Ishikawa (cell line): ENCODE data around the gene FFAR3.

Experiments used
- CEBPB ChIP-seq: IDR thresholded peaks from 2 replicates; pipeline ENCODE4 v1.6.1; 2012
- CREB1 ChIP-seq: IDR thresholded peaks from 2 replicates; pipeline ENCODE4 v1.6.1; 2012; ENCODE audit warnings: low read depth
- EGR1 ChIP-seq: IDR thresholded peaks from 2 replicates; pipeline ENCODE4 v1.6.1; 2012
- EP300 ChIP-seq: IDR thresholded peaks from 2 replicates; pipeline ENCODE4 v1.6.1; 2012; ENCODE audit warnings: borderline replicate concordance
- FOXM1 ChIP-seq: IDR thresholded peaks from 2 replicates; pipeline ENCODE4 v1.6.1; 2012; ENCODE audit warnings: low read depth, borderline replicate concordance
- NFIC ChIP-seq: IDR thresholded peaks from 2 replicates; pipeline ENCODE4 v1.6.1; 2012
- RAD21 ChIP-seq: IDR thresholded peaks from 2 replicates; pipeline ENCODE4 v1.6.1; 2012; ENCODE audit warnings: low read depth
- TAF1 ChIP-seq: IDR thresholded peaks from 2 replicates; pipeline ENCODE4 v1.6.1; 2012; ENCODE audit warnings: low read depth, mild to moderate bottlenecking
- TCF12 ChIP-seq: IDR thresholded peaks from 2 replicates; pipeline ENCODE4 v1.6.1; 2012; ENCODE audit warnings: low read depth
- TEAD4 ChIP-seq: IDR thresholded peaks from 2 replicates; pipeline ENCODE4 v1.6.1; 2012
- YY1 ChIP-seq: IDR thresholded peaks from 2 replicates; pipeline ENCODE4 v1.6.1; 2012; ENCODE audit warnings: low read depth
- ZBTB7A ChIP-seq: IDR thresholded peaks from 2 replicates; pipeline ENCODE4 v1.6.1; 2012; ENCODE audit warnings: low read depth
- TF ChIP-seq, protein P1 (sequence below): IDR thresholded peaks from 2 replicates; pipeline ENCODE4 v1.6.1; 2012
- TF ChIP-seq, protein P2 (sequence below): IDR thresholded peaks from 2 replicates; pipeline ENCODE4 v1.6.1; 2012
- TF ChIP-seq, protein P3 (sequence below): IDR thresholded peaks from 2 replicates; pipeline ENCODE4 v1.6.1; 2012; ENCODE audit warnings: low read depth, mild to moderate bottlenecking

Gene FFAR3

DNA sequence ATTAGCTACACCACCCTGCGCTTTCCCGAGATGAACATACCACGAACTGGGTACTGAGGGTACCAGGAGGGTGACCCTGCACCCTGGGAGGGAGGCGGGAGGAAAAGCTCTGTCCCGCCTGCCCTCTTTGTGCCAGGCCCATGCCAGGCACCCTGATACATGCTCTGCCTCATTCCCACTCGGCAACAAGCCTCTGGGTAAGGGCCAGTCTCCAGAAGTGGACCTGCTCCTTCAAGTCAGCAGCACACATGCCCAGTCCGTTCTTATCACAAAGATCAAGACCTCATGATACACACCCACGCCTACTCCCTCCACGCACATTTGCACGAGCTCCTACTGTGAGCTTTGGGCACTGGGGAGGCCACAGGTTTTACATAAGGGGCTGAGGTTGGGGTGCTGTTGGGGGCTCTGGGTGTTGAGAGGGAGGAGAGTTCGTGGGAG lies 12.6 kb upstream of the FFAR3 start:
- no peak for TF ChIP-seq EGR1
- no peak for TF ChIP-seq CEBPB
- TF ChIP-seq, protein P1, sequence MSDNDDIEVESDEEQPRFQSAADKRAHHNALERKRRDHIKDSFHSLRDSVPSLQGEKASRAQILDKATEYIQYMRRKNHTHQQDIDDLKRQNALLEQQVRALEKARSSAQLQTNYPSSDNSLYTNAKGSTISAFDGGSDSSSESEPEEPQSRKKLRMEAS, result no peak
- TF ChIP-seq, protein P2, sequence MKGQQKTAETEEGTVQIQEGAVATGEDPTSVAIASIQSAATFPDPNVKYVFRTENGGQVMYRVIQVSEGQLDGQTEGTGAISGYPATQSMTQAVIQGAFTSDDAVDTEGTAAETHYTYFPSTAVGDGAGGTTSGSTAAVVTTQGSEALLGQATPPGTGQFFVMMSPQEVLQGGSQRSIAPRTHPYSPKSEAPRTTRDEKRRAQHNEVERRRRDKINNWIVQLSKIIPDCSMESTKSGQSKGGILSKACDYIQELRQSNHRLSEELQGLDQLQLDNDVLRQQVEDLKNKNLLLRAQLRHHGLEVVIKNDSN, result no peak
- no peak for TF ChIP-seq RAD21
- TF ChIP-seq, protein P3, sequence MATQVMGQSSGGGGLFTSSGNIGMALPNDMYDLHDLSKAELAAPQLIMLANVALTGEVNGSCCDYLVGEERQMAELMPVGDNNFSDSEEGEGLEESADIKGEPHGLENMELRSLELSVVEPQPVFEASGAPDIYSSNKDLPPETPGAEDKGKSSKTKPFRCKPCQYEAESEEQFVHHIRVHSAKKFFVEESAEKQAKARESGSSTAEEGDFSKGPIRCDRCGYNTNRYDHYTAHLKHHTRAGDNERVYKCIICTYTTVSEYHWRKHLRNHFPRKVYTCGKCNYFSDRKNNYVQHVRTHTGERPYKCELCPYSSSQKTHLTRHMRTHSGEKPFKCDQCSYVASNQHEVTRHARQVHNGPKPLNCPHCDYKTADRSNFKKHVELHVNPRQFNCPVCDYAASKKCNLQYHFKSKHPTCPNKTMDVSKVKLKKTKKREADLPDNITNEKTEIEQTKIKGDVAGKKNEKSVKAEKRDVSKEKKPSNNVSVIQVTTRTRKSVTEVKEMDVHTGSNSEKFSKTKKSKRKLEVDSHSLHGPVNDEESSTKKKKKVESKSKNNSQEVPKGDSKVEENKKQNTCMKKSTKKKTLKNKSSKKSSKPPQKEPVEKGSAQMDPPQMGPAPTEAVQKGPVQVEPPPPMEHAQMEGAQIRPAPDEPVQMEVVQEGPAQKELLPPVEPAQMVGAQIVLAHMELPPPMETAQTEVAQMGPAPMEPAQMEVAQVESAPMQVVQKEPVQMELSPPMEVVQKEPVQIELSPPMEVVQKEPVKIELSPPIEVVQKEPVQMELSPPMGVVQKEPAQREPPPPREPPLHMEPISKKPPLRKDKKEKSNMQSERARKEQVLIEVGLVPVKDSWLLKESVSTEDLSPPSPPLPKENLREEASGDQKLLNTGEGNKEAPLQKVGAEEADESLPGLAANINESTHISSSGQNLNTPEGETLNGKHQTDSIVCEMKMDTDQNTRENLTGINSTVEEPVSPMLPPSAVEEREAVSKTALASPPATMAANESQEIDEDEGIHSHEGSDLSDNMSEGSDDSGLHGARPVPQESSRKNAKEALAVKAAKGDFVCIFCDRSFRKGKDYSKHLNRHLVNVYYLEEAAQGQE, result no peak
- no peak for TF ChIP-seq CREB1
- TF ChIP-seq TEAD4, result no peak
- no peak for TF ChIP-seq YY1
- TF ChIP-seq EP300, result no peak
- no peak for TF ChIP-seq TCF12
- no peak for TF ChIP-seq NFIC
- no peak for TF ChIP-seq TAF1
- TF ChIP-seq ZBTB7A, result no peak
- TF ChIP-seq FOXM1, result no peak

DNA sequence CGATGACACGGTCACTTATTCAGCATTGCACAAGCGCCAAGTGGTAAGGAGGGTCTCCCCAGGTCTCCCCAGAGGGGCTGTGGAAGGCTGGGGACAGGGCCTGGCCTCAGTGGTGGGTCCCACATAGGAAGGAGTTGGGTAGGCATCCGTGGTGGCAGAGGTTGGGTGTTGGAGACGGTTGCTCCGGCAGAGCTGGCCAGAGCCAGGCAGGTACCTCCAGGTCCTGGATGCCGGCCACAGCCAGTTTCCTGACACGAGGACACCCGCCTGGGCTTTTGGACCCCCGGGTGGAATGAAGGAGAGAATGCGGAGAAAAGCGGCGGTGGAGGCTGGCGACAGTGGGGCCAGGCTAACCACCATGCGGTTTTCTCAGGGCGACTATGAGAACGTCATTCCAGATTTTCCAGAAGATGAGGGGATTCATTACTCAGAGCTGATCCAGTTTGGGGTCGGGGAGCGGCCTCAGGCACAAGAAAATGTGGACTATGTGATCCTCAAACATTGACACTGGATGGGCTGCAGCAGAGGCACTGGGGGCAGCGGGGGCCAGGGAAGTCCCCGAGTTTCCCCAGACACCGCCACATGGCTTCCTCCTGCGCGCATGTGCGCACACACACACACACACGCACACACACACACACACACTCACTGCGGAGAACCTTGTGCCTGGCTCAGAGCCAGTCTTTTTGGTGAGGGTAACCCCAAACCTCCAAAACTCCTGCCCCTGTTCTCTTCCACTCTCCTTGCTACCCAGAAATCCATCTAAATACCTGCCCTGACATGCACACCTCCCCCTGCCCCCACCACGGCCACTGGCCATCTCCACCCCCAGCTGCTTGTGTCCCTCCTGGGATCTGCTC lies 11.8 kb upstream of the FFAR3 start:
- TF ChIP-seq TAF1, result no peak
- TF ChIP-seq TCF12, result no peak
- TF ChIP-seq CREB1, result no peak
- TF ChIP-seq, protein P3, result no peak
- no peak for TF ChIP-seq NFIC
- TF ChIP-seq RAD21, result no peak
- TF ChIP-seq CEBPB, result no peak
- TF ChIP-seq EP300, result no peak
- TF ChIP-seq FOXM1, result no peak
- TF ChIP-seq, protein P2, result no peak
- no peak for TF ChIP-seq ZBTB7A
- TF ChIP-seq YY1, result no peak
- TF ChIP-seq EGR1, result no peak
- TF ChIP-seq, protein P1, result no peak
- TF ChIP-seq TEAD4, result no peak

DNA sequence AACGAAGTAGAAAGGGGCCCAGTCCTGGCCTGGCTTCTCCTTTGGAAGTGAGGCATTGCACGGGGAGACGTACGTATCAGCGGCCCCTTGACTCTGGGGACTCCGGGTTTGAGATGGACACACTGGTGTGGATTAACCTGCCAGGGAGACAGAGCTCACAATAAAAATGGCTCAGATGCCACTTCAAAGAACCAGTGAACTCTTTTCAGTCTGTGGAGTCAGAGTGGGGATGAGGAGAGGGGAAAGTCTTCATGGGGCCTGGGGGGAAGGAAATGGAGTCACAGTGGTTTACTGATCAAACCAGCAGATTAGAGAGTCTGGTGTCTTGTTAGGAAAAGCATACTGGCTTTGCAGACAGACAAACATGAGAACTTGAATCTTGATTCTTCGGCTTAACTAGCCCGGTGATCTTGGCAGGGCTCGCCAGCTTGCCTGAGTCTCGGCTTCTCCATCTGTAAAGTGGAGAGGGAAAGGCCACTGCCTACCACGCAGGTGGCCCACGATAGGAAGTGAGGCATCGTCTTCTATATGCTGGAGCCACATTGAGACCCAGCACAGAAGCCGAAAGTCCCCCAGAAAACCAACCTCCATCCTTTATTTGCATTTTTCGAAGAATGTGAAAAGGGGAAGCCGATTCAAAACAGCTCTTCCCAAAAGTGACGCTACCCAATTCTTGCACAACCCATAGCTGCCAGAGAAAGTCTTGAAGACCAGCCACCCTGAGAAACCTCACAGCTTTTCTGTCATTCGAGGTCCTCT lies 10.9 kb upstream of the FFAR3 start, which contains the start of gene FFAR1:
TSS of gene FFAR1 (plus strand) at position 732 of the 759 bp plus-strand sequence. CDS start 3,650 bp downstream, outside the sequence.
- no peak for TF ChIP-seq YY1
- TF ChIP-seq, protein P2, result no peak
- TF ChIP-seq NFIC, result no peak
- no peak for TF ChIP-seq TAF1
- TF ChIP-seq FOXM1, result no peak
- TF ChIP-seq RAD21, result no peak
- TF ChIP-seq ZBTB7A, result no peak
- no peak for TF ChIP-seq CREB1
- TF ChIP-seq, protein P1, result no peak
- no peak for TF ChIP-seq TEAD4
- no peak for TF ChIP-seq EP300
- no peak for TF ChIP-seq EGR1
- TF ChIP-seq CEBPB, result no peak
- TF ChIP-seq TCF12, result no peak
- TF ChIP-seq, protein P3, result no peak
